Spleen (tissue), 7 donors: ENCODE data around the gene FGD6.

Source experiments
- CTCF ChIP-seq, 11 experiments: fragments of 200-600 bp in 7 of 11; fragments of 450-650 bp in 4 of 11; sonication (generic) in 4 of 11; IDR thresholded peaks in 8 of 11; conservative IDR thresholded peaks in 3 of 11; 1 replicate in 7 of 11; 2 replicates in 4 of 11; pipeline versions ENCODE4 v1.4.0 to v1.8.0; 2016 to 2021; ENCODE audit warnings: antibody characterized with exemption in 11 of 11, inconsistent platforms in 4 of 11, mild to moderate bottlenecking in 1 of 11
- POLR2A ChIP-seq, 3 donors: fragments of 450-650 bp; IDR thresholded peaks; one replicate each; pipeline ENCODE4 v1.5.1; 2017; ENCODE audit warnings: antibody characterized with exemption in 3 of 3, mild to moderate bottlenecking in 1 of 3
- POLR2AphosphoS5 ChIP-seq, 3 donors: sonication (generic); formaldehyde crosslinking; IDR thresholded peaks; one replicate each; pipeline ENCODE4 v1.5.1; 2017; ENCODE audit warnings: antibody characterized with exemption in 3 of 3
- donor health status: DM: no; HTN: no; CAD: no; lungs with moderate emphysema.
- donor health status: DM: no; HTN: no; CAD: no.
- donor health status: DM: no; HTN: no; CAD: no.

DNA sequence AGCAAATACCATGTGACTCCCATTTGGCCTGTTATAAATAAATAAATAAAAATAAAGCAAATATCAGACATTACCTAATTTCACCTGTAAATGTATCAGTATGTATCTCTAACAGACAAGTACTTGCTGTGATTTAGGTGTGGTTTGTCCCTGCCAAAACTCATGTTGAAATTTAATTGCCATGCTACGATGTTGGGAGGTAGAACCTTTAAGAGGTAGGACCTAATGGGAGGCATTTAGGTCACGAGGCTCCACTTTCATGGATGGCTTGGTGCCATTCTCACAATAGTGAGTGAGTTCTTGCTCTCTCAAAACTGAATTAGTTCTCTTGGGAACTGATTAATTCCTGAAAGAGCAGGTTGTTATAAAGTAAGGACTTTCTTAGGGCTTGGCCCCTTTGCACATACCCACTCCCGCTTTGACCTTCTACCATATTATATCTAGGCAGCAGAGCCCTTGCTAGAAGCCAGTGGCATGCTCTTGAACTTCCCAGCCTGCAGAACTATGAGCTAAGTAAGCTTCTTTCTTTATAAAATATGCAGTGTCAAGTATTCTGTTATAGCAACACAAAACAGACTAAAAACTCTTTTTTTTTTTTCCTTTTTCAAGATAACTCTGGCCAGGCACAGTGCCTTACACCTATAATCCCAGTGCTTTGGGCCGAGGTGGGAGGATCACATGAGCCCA lies 26.4 kb upstream of the FGD6 start:
- TF ChIP-seq CTCF (IDR thresholded peaks at IDR 0.05 in 8 of 11, conservative IDR thresholded peaks at IDR 0.05 in 3 of 11) (no peak), POLR2AphosphoS5 (IDR thresholded peaks at IDR 0.05) (no peak), POLR2A (IDR thresholded peaks at IDR 0.05) (no peak)
